Right lobe of liver (tissue), 4 donors: ENCODE results near the gene MTF1.
"Not testable (repeated sequence)": the region's sequence is repeated elsewhere in the genome, so short reads cannot be mapped to it uniquely, and the experiment has no call there.

ENCODE experiments used
- CTCF ChIP-seq, 4 donors: fragments of 200-600 bp in 3 of 4; fragments of 450-650 bp in 1 of 4; IDR thresholded peaks; one replicate each; pipeline versions ENCODE4 v1.5.1 to v1.8.0; 2016 to 2022; ENCODE audit warnings: antibody characterized with exemption in 4 of 4, mild to moderate bottlenecking in 2 of 4
- POLR2A ChIP-seq: fragments of 450-650 bp; IDR thresholded peaks from one replicate; pipeline ENCODE4 v1.6.1; 2017; ENCODE audit warnings: antibody characterized with exemption, mild to moderate bottlenecking
- donor health status: DM: no; HTN: no; CAD: no.
- donor health status: DM: no; HTN: no; CAD: no.
- donor health status: DM: no; HTN: yes; CAD: no.

DNA sequence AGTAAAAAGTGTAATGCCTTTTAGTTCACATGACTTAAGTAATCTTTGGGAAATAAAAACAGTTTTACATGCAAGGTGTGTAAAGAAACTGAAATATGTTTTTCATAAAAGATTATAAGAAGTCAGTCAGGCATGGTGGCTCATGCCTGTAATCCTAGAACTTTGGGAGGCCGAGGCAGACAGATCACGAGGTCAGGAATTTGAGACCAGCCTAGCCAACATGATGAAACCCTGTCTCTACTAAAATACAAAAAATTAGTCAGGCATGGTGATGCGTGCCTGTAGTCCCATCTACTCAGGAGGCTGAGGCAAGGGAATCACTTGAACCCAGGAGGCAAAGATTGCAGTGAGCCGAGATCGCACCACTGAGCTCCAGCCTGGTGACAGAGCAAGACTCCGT lies 44.5 kb upstream of the MTF1 start:
- TF ChIP-seq CTCF (IDR thresholded peaks at IDR 0.05); POLR2A: not testable (repeated sequence)
